Neutrophil (primary cell): ENCODE results near the gene STARD13.

Experiments used
- H3K27ac ChIP-seq: fragments of 200-600 bp; sonication (generic); 2 replicates; pipeline ENCODE4 v1.5.1; 2016; ENCODE audit warnings: mild to moderate bottlenecking, moderate library complexity
- H3K27me3 ChIP-seq: fragments of 200-600 bp; sonication (generic); 2 replicates; pipeline ENCODE4 v1.6.0; 2016; ENCODE audit warnings: mild to moderate bottlenecking
- H3K36me3 ChIP-seq: fragments of 200-600 bp; sonication (generic); 2 replicates; pipeline ENCODE4 v1.5.1; 2017
- H3K4me1 ChIP-seq, 2 experiments: fragments of 200-600 bp in 1 of 2; sonication (generic) in 1 of 2; 1 replicate in 1 of 2; 2 replicates in 1 of 2; pipeline versions ENCODE4 v1.5.1 to v1.6.1; 2013 to 2016; ENCODE audit warnings: low read depth in 1 of 2, low read length in 1 of 2, mild to moderate bottlenecking in 1 of 2, moderate library complexity in 1 of 2; ENCODE audit not compliant: control insufficient read depth in 1 of 2, insufficient read depth in 1 of 2
- H3K4me3 ChIP-seq, 2 experiments: fragments of 200-600 bp in 1 of 2; sonication (generic) in 1 of 2; 1 replicate in 1 of 2; 2 replicates in 1 of 2; pipeline ENCODE4 v1.5.1; 2013 to 2016; ENCODE audit warnings: low read depth in 1 of 2, low read length in 1 of 2, mild to moderate bottlenecking in 1 of 2, moderate library complexity in 1 of 2
- H3K9me3 ChIP-seq: fragments of 200-600 bp; sonication (generic); 2 replicates; pipeline ENCODE4 v1.5.1; 2016
- CTCF ChIP-seq: fragments of 200-600 bp; sonication (generic); IDR thresholded peaks from 2 replicates; pipeline ENCODE4 v1.5.1; 2016; ENCODE audit warnings: antibody characterized with exemption

STARD13 gene

GRCh38 chr13:33321686-33322542, 36.4 kb upstream of the STARD13 start:
- H3K36me3 ChIP-seq: no peaks in the 10 kb centered on the region
- H3K4me3 ChIP-seq: no peak overlapping the region
- no peak overlapping the region for H3K27ac ChIP-seq
- no peaks in the 10 kb centered on the region for H3K27me3 ChIP-seq
- no peaks in the 10 kb centered on the region for H3K4me1 ChIP-seq
- no peaks in the 10 kb centered on the region for H3K9me3 ChIP-seq
- no peak for TF ChIP-seq CTCF

GRCh38 chr13:33319859-33320258, 34.3 kb upstream of the STARD13 start:
- no peaks in the 10 kb centered on the region for H3K27me3 ChIP-seq
- TF ChIP-seq CTCF: no peak
- H3K4me1 ChIP-seq: no peaks in the 10 kb centered on the region
- H3K36me3 ChIP-seq: no peaks in the 10 kb centered on the region
- H3K27ac ChIP-seq: no peak overlapping the region
- no peak overlapping the region for H3K4me3 ChIP-seq
- H3K9me3 ChIP-seq: no peaks in the 10 kb centered on the region

- H3K27ac ChIP-seq: no peak overlapping the region
- H3K4me3 ChIP-seq: no peak overlapping the region
- H3K36me3 ChIP-seq: no peaks in the 10 kb centered on the region
- no peaks in the 10 kb centered on the region for H3K4me1 ChIP-seq
- TF ChIP-seq CTCF: no peak
- no peaks in the 10 kb centered on the region for H3K9me3 ChIP-seq
- H3K27me3 ChIP-seq: no peaks in the 10 kb centered on the region
Observed at GRCh38 chr13:33318744-33319143, 33.2 kb upstream of the STARD13 start.

- no peaks in the 10 kb centered on the region for H3K4me1 ChIP-seq
- no peak overlapping the region for H3K27ac ChIP-seq
- no peak for TF ChIP-seq CTCF
- H3K27me3 ChIP-seq: no peaks in the 10 kb centered on the region
- H3K36me3 ChIP-seq: no peaks in the 10 kb centered on the region
- no peak overlapping the region for H3K4me3 ChIP-seq
- H3K9me3 ChIP-seq: no peaks in the 10 kb centered on the region
Observed at GRCh38 chr13:33318037-33318436, 32.5 kb upstream of the STARD13 start.

- Histone ChIP-seq H3K4me3 (no peak overlapping the region), H3K27ac (no peak overlapping the region)
Observed at GRCh38 chr13:33316890-33317289, 31.3 kb upstream of the STARD13 start.

More at GRCh38 chr13:33316890-33317289, 31.3 kb upstream of the STARD13 start:
- no peak for TF ChIP-seq CTCF
- Histone ChIP-seq H3K27me3 (no peaks in the 10 kb centered on the region), H3K4me1 (no peaks in the 10 kb centered on the region), H3K36me3 (no peaks in the 10 kb centered on the region), H3K9me3 (no peaks in the 10 kb centered on the region)
